Osteoblast (primary cell): ENCODE data around the gene CASP12. TPM values are rescaled to one million over a fixed set of nuclear protein-coding genes. Genes with fewer than 3 reads are reported as not detected.

Experiments used
- DNase-seq: peaks from one replicate; pipeline ENCODE4 v3.0.0; 2011; ENCODE audit warnings: low spot score, mixed read lengths; ENCODE audit not compliant: insufficient read length; ENCODE audit errors: missing footprints
- H2AFZ ChIP-seq: 2 replicates; pipeline ENCODE4 v1.6.0; 2011; ENCODE audit warnings: mild to moderate bottlenecking, low read length
- H3K27ac ChIP-seq: 2 replicates; pipeline ENCODE4 v1.5.1; 2011; ENCODE audit warnings: mild to moderate bottlenecking, low read depth, low read length, moderate library complexity
- H3K27me3 ChIP-seq: 2 replicates; pipeline ENCODE4 v1.6.0; 2012; ENCODE audit warnings: mild to moderate bottlenecking, control low read depth, inconsistent platforms, low read length, moderate library complexity; ENCODE audit not compliant: insufficient read depth
- H3K36me3 ChIP-seq: 2 replicates; pipeline ENCODE4 v1.5.1; 2011; ENCODE audit warnings: mild to moderate bottlenecking, low read length, control low read depth, moderate library complexity; ENCODE audit not compliant: insufficient read depth
- H3K4me1 ChIP-seq: 2 replicates; pipeline ENCODE4 v1.5.1; 2011; ENCODE audit warnings: mild to moderate bottlenecking, low read length, control low read depth, moderate library complexity; ENCODE audit not compliant: insufficient read depth
- H3K4me2 ChIP-seq: 2 replicates; pipeline ENCODE4 v1.6.0; 2011; ENCODE audit warnings: mild to moderate bottlenecking, low read length; ENCODE audit not compliant: insufficient read depth
- H3K4me3 ChIP-seq: fragments of 200-600 bp; sonication (generic); 3 replicates; pipeline ENCODE4 v1.5.1; 2012; ENCODE audit warnings: mild to moderate bottlenecking, low read length, inconsistent platforms; ENCODE audit not compliant: insufficient read depth
- H3K79me2 ChIP-seq: 2 replicates; pipeline ENCODE4 v1.6.0; 2012; ENCODE audit warnings: mild to moderate bottlenecking, low read length, control low read depth, inconsistent platforms; ENCODE audit not compliant: insufficient read depth
- H3K9me3 ChIP-seq: 2 replicates; pipeline ENCODE4 v1.5.1; 2011; ENCODE audit warnings: low read depth, low read length, control low read depth
- H4K20me1 ChIP-seq: 2 replicates; pipeline ENCODE4 v1.6.0; 2012; ENCODE audit warnings: mild to moderate bottlenecking, low read length, control low read depth; ENCODE audit not compliant: insufficient read depth
- total RNA-seq: library from RNA; depleted of rRNA; stranded (reverse); fragments of >200 nt; gene quantifications from 2 replicates; pipeline ENCODE4 v1.2.3, GENCODE V29; 2012
- TF ChIP-seq, protein P1 (sequence below): IDR thresholded peaks from 2 replicates; pipeline ENCODE4 v1.5.1; 2011; ENCODE audit warnings: mild to moderate bottlenecking, low read depth, low read length, moderate library complexity; ENCODE audit errors: extremely low read depth

CASP12 gene
- total RNA-seq, 1 donor, result not detected

GRCh38 chr11:104846216-104846615, 52.0 kb downstream of the CASP12 start:
- Histone ChIP-seq H3K4me3 (no peak overlapping the region), H3K27ac (no peak overlapping the region), H3K36me3 (no peaks in the 10 kb centered on the region), H3K79me2 (no peaks in the 10 kb centered on the region), H3K9me3 (no peaks in the 10 kb centered on the region), H4K20me1 (no peaks in the 10 kb centered on the region), H3K4me1 (no peaks in the 10 kb centered on the region), H2AFZ (no peak overlapping the region), H3K4me2 (no peak overlapping the region), H3K27me3 (no peaks in the 10 kb centered on the region)
- TF ChIP-seq, protein P1, sequence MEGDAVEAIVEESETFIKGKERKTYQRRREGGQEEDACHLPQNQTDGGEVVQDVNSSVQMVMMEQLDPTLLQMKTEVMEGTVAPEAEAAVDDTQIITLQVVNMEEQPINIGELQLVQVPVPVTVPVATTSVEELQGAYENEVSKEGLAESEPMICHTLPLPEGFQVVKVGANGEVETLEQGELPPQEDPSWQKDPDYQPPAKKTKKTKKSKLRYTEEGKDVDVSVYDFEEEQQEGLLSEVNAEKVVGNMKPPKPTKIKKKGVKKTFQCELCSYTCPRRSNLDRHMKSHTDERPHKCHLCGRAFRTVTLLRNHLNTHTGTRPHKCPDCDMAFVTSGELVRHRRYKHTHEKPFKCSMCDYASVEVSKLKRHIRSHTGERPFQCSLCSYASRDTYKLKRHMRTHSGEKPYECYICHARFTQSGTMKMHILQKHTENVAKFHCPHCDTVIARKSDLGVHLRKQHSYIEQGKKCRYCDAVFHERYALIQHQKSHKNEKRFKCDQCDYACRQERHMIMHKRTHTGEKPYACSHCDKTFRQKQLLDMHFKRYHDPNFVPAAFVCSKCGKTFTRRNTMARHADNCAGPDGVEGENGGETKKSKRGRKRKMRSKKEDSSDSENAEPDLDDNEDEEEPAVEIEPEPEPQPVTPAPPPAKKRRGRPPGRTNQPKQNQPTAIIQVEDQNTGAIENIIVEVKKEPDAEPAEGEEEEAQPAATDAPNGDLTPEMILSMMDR, result no peak
- no peak for DNase-seq

DNA sequence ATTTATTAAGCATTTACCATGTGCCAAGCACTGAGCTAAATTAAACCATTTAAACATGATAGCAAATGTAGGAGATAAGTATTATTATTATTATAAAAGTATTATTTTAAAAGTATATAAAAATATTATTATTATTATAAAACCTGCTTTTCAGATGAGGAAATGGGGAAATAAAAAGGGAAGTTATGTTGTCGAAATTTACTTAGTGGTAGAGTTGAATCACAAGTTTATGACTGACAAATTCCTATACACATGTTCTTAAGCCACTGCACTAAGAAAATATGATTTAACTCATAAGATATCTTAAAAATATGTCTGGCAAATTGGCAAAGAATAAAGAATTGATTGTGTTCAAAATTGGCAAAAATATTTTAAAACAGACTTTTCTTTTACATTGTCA, 53.8 kb downstream of the CASP12 start:
- no peak overlapping the region for H3K4me2 ChIP-seq
- DNase-seq, result no peak
- no peaks in the 10 kb centered on the region for H3K9me3 ChIP-seq
- H3K4me1 ChIP-seq, result no peaks in the 10 kb centered on the region
- no peaks in the 10 kb centered on the region for H3K27me3 ChIP-seq
- no peaks in the 10 kb centered on the region for H4K20me1 ChIP-seq
- H3K4me3 ChIP-seq, result no peak overlapping the region
- no peak overlapping the region for H2AFZ ChIP-seq
- no peaks in the 10 kb centered on the region for H3K36me3 ChIP-seq
- H3K79me2 ChIP-seq, result no peaks in the 10 kb centered on the region
- TF ChIP-seq, protein P1, result no peak
- H3K27ac ChIP-seq, result no peak overlapping the region

GRCh38 chr11:104843150-104843836, 55.0 kb downstream of the CASP12 start:
- TF ChIP-seq, protein P1, result no peak
- DNase-seq, result no peak
- H3K9me3 ChIP-seq, result no peaks in the 10 kb centered on the region

GRCh38 chr11:104841973-104842525, 56.2 kb downstream of the CASP12 start:
- no peak overlapping the region for H3K4me3 ChIP-seq
- no peaks in the 10 kb centered on the region for H3K9me3 ChIP-seq
- H3K4me2 ChIP-seq, result no peak overlapping the region
- no peaks in the 10 kb centered on the region for H3K36me3 ChIP-seq
- H3K27ac ChIP-seq, result no peak overlapping the region
- no peaks in the 10 kb centered on the region for H3K27me3 ChIP-seq
- no peaks in the 10 kb centered on the region for H3K79me2 ChIP-seq
- TF ChIP-seq, protein P1, result no peak
- no peaks in the 10 kb centered on the region for H4K20me1 ChIP-seq
- no peaks in the 10 kb centered on the region for H3K4me1 ChIP-seq
- DNase-seq, result no peak
- no peak overlapping the region for H2AFZ ChIP-seq

More at GRCh38 chr11:104843150-104843836, 55.0 kb downstream of the CASP12 start:
- H3K79me2 ChIP-seq, result no peaks in the 10 kb centered on the region
- no peak overlapping the region for H3K27ac ChIP-seq
- H3K4me2 ChIP-seq, result no peak overlapping the region
- no peaks in the 10 kb centered on the region for H3K4me1 ChIP-seq
- H3K4me3 ChIP-seq, result no peak overlapping the region
- no peaks in the 10 kb centered on the region for H3K27me3 ChIP-seq
- no peaks in the 10 kb centered on the region for H3K36me3 ChIP-seq
- no peak overlapping the region for H2AFZ ChIP-seq
- no peaks in the 10 kb centered on the region for H4K20me1 ChIP-seq
